GM18520 (cell line): ENCODE measurements around the gene SKAP2.
"Not testable (repeated sequence)": the region's sequence is repeated elsewhere in the genome, so short reads cannot be mapped to it uniquely, and the experiment has no call there.

ENCODE experiments used
- ATAC-seq: cut with Tn5 transposase; IDR thresholded peaks from one replicate; pipeline ENCODE4 v1.9.1; 2021; ENCODE audit not compliant: unreplicated experiment

SKAP2 gene

DNA sequence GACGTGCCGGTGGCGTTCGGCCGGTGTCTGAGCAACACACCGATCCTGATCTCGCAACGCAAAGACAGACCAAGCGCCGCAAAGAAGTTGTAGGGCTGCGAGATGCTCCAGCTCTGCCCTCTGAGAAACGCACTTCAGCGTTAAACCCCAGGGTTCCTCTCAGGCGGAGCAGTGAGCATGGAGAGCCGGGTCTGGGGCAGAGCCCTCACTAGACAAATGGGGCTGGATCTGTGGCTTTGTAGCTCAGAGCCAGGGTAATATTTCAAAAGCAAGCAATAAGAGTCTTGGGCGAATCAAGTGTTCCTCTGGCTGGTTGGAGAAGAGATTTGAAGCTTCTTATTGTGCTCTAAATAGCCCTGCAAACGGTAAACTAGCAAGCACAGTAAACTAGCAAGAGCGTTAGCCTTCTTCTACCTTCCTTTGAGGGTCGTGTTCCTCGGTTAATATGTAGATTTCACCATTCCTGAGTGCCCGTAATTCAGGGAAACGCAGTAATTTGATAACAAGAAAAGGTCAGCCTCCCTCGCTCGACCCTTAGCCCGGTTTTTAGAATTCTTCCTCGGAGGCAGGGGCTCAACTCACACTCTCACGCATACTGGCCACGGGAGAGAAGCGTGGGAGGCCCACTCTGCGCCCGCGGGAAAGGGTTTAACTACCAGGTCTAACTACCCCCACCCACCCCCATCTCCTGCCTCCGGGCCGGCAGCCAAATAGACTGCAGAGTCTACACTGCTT is 6.7 kb downstream of the SKAP2 start:
- no peak for ATAC-seq

GRCh38 chr7:26857170-26857505 is 7.3 kb downstream of the SKAP2 start:
- ATAC-seq = no peak

DNA sequence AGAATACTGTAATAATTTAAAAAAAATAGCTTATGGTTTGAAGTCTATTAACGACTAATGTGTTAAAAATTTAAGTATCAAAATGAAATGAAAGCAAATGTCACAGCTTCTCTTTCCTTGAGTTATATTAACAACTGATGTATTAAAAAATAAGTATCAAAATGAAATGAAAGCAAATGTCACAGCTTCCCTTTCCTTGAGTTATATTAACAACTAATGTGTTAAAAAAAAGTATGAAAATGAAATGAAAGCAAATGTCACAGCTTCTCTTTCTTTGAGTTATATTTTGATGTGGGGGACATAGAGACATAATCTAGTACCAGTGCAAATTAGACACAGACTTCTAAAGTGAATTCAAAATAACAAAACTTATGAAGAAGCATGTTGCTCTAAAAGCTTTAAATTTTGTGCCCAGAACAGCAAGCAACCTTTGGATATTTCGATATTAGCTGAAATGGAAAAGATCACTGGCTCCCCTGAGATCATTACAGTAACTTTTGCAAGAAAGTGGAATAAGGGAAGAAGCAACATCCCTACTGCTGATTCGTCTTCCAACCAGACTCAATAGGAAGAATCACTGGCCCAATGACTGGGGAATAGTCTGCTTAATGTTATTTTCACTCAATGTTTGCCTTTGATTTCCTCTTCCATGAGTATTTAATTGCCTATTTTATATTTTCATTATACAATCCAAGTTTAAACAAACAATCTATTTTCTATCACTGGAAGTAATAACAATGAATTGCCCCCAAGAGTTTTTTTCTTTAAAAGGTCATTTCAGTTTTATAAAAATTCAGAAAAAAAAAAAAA is 8.0 kb downstream of the SKAP2 start:
- ATAC-seq = no peak

- ATAC-seq = no peak
Measured at GRCh38 chr7:26854876-26855855, 9.2 kb downstream of the SKAP2 start.

- no peak for ATAC-seq
Measured at GRCh38 chr7:26853788-26854393, 10.5 kb downstream of the SKAP2 start.

DNA sequence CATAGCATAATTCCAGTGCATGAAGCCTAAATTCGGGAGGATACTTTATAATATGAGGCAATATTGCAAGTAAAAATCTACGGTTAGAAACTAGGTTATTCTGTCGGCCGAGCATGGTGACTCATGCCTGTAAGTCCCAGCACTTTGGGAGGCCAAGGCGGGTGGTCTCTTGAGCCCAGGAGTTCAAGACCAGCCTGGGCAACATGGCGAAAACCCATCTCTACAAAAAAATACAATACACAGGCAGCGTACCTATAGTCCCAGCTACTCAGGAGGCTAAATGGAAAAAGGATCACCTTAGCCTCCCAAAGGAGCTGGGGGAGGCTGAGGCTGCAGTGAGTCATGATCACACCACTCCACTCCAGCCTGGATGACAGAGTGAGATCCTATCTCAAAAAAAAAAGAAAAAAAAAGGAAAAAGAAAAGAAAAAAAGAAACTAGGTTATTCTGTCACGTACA is 14.2 kb downstream of the SKAP2 start:
- ATAC-seq = no peak

DNA sequence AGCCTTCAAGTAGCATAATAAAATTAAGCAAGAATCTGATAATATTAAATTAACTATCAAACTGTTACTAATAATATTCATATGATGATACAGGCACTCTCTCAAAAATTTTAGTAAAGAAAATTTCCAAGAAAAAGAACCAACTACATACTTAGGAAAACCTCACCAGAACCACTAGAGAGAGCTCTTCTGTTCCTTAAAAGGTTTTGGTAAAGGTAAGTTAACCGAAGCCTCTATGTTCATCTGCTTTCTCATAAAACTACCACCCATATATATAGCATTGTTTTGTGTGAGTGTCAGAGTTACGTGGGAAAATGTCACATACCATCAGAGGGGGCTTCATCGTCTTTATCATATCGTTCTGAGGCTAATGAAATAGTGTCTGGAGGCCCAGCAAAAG is 20.7 kb downstream of the SKAP2 start:
- ATAC-seq = no peak

DNA sequence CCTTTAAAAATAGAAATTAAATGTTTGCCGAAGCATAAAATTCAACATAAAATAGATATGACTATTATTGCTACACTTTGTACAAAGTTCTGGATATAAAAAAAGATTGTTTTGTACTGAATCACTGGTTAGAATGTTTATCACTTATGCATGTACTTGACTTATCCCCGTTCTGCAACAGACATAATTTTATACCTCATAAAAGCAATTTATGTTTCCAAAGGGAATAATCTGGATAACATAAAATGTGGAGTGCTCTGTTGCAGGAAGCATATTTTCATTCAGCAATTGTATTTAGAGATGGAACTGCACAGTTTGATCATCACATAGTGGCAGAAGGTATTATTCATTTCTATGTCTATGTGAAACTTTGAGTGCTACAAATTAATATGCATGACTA is 21.5 kb downstream of the SKAP2 start:
- ATAC-seq = no peak

DNA sequence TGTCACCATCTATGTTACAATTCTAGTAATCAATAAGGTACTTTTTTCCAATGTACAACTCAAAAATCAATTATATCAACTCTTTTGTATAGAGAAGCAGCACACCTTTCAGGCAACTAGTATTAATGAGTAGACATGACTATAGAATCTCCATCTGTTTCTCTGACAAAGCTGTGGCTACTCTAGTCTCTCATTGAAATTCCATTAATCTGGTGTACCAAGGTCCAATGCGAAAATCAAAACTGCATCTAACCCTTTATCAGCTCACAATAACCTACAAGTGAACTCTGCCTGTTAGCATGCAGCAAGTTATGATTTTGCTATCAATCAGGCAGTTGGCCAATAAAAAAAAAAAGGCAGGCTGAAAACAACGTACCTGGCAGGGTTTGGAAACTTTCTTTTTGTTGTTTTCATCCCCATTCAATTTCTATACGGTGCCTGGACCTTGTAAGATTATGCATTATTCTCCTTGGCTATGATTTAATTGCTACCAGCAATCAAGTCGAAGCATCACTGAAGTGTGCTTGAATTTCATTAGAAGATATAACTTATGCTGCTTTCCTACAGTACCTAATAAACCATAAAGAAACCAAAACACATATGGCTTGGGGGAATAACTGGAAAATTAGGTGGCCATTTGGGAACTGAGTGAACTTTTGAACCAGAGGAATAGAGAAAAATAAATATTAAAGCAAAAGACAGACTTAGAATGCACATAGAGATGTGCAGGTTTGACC is 23.2 kb downstream of the SKAP2 start:
- ATAC-seq = no peak

GRCh38 chr7:26836793-26837192 is 27.6 kb downstream of the SKAP2 start:
- not testable (repeated sequence) for ATAC-seq

GRCh38 chr7:26815426-26815825 is 49.0 kb downstream of the SKAP2 start:
- no peak for ATAC-seq

DNA sequence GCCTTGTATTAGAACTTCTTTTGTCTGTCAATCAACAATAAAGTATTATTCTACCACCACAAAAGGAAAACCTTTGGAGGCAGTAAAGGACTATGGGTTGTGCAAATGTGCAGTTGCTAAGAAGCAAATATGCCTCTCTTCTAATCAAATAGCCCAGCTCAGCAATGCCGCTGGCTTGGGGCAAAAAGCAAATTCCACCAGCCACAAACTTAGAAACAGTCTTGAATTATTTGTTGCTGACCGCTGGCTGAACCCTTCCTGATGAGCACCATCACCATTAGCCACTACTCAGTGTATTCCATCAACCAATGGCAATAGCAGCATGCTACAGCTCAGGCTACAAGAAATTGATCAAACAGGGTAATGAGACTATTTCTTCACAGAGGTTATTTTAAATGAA is 51.0 kb downstream of the SKAP2 start:
- ATAC-seq = no peak

- no peak for ATAC-seq
Measured at GRCh38 chr7:26794541-26794940, 69.8 kb downstream of the SKAP2 start.

DNA sequence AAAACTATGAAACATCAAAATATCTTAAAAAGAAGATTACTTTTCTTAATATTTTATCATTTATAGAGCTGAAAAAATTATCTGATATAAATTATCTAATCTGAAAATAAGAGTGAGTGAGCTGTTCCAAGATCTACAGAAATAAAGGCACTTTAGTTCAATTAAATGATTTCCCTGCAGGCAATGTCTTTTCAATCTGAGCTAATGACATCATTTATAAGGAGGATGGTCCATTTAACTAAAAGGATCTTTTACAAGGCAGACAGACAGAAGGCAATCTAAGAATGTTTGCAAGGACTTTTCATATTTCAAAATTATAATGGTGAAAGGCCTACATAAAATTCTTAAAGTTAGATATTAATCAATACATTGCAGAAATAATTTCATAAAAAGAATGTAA is 71.8 kb downstream of the SKAP2 start:
- ATAC-seq = no peak

DNA sequence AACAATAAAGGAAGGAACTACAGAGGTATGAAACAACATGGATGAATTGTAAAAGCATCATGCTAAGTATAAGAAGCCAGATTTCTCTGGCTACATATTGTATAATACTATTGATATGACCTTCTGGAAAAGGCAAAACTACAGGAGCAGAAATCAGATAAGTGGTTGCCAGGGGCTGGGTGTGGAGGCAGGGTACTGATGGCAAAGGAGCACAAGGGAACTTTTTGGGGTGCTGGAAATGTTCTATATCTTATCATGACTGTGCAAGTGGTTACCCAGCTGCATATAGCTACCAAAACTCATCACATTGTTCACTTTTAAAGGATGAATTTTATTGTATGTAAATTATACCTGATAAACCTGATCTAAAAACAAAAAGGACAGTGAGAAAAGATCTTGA is 72.4 kb downstream of the SKAP2 start:
- ATAC-seq = no peak

DNA sequence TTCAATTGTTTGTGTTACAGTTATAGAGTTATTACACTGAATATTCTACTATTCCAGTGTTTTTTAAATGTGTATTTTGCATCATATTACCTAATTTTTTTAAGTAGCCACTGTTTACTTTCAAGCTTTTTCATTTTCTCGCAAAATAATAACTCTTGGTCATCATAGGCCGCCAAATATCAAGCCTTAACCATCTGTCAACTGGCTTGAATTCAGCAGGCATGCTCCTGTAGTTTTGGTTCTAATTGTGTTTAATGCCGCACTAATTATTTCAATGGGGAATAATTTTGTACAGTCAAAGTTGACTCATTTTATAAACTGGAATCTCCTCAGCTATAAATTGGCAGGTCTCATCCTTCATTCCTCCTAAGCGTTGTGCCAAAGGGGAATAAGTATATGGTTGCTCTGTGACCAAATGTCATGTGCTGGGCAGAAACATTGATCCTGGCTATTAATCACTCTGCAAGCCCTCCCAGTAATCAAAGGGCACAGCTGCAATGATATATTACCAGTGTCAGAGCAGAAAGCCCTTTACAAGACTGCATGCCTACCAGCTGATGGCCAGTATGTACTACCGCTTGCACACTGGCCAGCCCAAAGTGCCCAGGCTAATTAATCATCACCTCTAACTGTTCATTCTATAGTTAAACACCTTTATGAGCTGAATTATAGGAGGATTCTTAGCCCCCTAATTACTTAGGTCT is 74.8 kb downstream of the SKAP2 start:
- no peak for ATAC-seq

DNA sequence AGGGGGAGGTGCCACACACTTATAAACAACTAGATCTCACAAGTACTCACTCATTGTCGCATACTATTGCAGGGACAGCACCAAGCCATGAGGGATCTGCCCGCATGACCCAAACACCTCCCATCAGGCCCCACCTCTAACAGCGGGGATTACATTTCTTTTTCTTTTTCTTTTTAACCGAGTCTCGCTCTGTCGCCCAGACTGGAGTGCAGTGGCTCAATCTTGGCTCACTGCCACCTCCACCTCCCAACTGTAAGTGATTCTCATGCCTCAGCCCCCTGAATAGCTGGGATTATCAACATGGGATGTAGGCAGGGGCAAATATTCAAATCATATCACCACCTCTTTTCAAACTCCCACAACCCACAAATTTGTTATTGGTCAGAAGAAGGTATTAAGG is 76.7 kb downstream of the SKAP2 start:
- no peak for ATAC-seq

- no peak for ATAC-seq
Measured at GRCh38 chr7:26784118-26784517, 80.3 kb downstream of the SKAP2 start.

DNA sequence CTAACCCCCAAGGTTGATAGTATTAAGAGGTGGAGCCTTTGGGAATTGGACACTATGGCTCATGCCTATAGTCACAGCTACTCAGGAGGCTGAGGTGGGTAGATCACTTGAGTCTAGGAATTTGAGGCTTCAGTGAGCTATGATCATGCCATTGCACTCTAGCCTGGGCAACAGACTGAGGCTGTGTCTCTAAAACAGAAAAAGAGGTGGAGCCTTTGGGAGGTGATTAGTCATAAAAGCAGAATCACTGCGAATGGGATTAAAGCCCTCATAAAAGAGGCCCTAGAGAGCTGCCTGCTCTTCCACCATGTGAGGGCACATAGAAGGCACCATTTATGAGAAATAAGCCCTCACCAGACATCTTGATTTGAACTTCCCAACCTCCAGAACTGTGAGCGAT is 81.9 kb downstream of the SKAP2 start:
- ATAC-seq = no peak
